NCI-H1694 (cell line): ENCODE data around the gene NSG2.

Experiments used
- DNase-seq: peaks from one replicate; lab custom pipeline; 2025; lab: John Stamatoyannopoulos, UW

Gene NSG2

DNA sequence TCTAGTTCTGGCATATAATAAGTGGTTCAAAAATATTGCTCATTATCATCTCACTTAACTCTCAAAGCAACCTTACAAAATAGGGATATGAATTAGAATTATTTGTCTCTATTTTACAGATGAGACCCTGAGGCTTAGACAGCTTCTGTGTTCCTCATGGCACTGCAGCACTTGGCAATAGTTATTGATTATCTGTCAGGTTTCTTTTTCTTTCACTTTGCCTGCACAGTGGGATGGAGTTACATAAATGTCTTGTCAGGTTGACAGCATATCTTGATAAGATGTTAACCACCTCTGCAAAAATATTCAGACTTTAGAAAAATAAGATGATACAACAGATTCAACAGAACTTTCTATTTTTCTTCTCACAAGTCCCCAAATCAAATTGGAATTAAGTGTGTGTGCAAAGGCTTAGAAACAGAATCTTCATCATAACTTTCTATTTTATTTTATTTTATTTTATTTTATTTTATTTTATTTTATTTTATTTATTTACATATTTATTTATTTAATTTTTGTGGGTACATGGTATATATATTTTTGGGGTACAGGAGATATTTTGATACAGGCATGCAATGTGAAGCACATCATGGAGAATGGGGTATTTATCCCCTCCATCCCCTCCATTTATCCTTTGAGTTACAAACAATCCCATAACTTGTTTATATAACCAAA, 17.7 kb downstream of the NSG2 start:
- no peak for DNase-seq

DNA sequence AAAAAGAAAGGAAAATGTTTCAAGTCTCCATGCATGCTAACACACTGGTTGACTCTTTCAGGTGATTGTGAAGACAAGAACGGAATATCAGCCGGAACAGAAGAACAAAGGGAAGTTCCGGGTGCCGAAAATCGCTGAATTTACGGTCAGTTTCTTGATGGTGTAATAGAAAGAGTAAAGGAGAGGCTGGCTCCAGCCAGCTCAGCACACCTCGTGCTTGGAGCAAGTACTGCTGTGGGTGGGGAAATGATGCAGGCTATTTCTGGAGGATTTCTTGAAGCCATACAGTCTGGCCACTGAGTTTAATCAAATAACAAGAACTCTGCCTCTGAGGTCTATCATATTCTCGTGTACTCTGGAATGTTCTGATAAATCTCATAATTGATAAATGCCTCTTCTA, 18.7 kb downstream of the NSG2 start:
- DNase-seq, result no peak

DNA sequence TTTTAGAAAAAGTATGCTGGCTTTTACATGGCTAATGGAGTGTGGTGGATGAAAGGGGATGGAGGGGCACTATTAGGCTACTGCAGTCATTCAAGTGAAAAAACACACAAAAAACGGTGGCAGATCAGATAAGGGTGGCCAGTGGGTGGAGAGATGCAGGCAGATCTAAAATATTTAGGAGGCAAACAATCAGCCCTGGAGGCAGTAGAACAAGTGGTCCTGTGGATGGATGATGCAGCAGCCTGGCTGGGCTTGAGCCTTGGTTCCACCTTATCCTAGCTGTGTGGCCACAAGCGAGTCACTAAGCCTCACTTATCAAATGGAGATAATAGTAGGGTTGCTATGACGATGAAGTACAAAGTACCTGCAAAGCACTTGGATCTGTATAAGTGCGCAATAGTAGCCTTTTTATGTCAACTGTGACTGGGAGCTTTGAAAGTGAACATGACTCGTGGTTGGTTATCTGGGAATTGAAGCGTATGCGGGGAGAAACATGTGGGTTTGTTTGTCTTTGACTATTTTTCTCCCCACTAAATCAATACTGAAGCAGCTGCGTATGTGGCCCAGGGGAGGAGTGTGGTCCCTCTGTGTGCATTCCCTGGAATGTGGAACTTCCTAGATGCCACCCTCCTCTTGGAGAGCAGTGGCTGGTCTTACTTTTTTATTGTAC, 20.2 kb downstream of the NSG2 start:
- no peak for DNase-seq

DNA sequence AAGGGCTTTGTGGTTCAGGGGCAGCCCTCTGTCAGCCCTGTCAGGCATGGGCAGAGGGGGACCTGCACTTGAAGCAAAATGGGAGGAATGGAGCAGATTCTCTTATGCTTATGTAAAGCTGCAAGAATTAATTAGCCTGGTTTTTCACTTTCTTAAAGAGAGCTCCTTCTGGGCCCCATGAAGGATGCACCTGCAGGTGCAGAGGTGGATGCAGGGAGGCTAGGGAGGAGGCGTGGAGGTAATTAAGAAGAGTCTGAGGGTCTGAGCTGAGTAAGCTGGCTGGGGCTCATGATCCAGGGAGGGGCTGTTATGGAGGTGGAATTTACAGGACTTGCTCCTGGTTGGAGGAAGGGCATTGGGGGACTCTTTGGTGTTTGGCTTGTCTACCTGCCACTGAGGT, 22.0 kb downstream of the NSG2 start:
- no peak for DNase-seq

DNA sequence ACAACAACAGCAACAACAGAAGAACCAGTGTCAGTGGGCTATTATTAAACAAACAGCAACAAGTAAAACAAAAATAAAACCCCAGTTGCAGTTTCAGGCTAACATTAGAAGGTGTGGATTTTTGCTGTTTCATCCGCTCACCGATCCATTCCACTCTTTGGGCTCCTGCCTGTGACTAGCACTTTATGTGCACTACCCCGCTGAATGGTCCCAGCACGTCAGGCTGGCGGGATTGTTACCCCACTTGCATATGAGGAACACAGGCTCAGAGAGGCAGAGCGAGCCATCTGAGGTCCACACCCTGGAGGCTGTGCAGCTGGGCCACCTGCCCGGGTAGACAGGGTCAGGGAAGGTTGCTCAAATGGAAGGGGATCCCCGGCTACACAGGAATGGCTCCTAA, 26.0 kb downstream of the NSG2 start:
- DNase-seq, result no peak

DNA sequence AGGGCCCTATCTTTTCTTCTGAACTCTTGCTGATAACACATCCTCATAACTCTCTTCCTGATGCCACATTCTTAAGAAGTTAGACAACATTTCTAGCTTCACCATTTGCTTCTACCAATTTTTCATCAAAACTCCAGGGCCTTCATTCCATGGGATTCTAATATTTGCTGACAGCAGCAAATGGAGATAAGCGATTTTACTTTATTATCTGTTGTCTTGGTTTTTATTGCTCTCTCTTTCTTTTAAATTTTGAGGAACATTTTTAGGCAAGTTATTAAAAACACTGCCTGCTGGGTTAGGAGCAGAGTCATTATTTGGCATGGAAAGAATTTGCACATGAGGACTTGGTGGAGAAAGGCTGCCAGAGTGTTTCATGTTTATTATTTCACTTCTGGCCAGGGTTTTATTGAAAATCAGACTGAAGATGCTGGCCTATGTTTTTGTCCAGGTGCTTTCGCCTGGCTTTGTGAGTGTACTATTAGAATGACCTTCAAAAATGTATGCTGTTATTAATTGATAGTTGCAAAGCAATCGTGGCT, 27.7 kb downstream of the NSG2 start:
- DNase-seq, result no peak

DNA sequence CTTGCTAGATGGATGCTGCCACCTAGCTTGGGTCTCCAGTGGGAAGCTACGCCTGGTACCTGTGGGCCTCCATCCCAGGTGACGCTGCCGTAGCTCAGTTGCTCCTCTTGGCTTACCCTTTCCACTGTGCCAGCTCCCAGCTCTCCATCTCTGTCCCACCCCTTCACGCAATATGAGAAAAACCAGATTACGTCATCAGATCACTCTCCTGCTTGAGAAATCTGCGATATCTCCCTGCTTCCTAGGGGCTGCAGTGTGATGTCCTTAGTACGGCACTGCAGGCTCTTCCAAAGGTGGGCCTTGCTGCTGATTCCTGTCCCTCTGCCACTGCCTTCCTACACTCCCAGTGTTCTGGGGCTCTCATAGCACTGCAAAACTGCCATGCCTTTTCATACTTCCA, 28.9 kb downstream of the NSG2 start:
- DNase-seq, result no peak

DNA sequence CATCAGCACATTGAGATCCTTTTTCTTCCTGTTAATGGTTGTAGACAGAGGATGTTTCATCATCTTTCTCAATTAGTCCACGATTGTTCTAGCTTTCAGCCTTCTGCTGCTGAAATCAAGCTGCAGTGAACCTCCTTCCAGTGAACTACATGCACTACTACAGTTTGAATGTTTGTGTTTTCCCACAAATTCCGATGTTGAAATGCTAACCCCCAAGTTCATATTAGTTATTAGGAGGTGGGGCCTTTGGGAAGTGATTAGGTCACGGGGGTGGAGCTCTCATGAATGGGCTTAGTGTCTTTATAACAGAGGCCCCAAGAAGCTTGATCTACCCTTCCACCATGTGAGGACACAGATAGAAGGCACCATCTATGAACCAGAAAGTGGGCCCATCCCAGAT, 32.9 kb downstream of the NSG2 start:
- DNase-seq, result no peak

DNA sequence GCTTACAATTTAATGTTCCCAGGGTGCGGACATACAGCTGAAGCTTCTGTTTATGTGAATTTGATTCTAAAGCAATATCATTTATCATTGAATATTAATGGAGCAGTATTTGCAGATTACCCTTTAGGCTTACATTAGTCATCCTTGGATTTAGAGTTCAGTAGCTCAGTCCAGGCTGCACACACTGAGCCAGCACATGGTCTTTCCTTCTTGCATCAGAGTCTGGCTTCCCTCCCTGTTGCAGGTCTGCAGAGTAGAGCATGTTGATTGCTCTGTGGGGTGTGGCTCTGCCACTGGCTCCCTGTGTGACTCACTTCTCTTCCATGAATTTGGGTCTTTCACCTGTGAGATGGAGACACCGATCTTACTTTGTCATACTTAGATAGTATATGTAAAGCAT, 36.8 kb downstream of the NSG2 start:
- DNase-seq, result no peak

DNA sequence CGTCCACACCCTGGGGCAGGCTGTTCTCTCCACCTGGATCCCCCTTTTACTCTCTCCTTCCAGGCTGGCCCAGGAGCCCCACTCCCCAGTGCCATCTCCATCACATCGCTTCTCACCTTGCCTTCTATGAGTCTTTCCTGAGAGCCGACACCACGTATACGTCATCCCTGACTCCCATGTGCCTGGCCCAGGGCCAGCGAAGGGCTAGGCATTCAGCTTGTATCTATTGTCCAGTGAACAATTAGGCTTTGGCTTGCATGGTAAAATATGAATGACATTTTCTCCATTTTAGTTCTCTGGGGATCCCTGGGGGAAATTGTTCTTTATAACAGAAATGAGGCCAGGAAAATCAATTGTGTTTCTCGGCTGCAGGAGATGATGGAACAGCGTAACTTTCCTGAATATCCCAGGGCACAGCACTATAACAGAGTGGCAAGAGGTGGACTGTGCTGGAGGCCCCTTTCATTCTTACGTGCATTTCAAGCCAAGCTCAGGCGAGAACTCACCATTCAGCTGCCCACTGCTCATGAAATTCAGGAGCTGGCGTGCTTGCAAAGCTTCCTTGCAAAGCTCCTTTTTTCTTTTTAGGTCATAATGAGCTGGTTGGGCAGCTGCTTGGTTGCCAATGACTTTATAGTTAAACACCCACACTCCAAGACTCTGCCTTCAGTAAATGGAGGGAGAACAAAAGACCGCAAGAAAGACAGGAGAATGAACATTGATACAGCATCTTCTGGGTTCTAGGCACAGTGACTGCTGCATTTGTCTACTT, 37.7 kb downstream of the NSG2 start:
- no peak for DNase-seq

DNA sequence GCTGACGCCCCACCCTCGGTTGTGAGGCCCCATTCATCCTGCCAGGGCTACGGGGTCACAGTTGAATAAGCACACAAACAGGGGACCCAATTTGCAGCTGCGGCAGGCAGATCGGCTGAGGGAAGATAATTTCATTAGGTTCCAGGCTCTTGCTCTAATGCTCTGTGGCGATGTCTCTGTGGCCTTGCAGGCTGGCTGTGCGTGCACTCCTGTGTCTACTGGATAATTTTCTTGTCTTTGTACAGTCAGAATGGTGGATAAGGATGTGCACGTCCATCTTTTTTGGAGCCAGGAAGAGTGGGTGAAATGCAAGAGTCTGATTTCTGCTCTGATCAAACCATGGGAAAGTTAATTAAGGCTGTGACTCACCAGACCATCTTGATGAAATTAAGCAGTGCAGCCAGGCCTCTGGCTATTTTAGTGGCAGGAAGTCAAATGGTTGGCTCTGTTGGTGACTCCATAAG, 39.2 kb downstream of the NSG2 start:
- DNase-seq, result no peak

DNA sequence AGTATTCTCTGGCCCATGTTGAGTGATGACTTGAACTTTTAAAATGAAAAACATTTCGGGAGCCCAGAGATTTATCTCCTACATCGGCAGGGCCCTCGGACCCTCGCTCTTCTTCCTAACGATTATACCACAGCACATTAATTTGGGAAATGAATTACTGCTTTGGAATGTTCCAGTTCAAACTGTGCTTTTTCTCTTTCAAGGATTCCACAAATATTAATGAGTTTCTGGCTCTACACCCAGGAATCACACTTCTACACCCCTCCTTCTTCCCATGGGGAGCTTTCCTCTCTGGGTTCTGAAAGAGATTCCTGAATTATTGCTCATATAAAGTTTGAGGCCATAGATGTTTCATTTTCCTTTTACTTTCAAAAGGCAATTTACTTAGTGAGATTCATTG, 41.2 kb downstream of the NSG2 start:
- no peak for DNase-seq

DNA sequence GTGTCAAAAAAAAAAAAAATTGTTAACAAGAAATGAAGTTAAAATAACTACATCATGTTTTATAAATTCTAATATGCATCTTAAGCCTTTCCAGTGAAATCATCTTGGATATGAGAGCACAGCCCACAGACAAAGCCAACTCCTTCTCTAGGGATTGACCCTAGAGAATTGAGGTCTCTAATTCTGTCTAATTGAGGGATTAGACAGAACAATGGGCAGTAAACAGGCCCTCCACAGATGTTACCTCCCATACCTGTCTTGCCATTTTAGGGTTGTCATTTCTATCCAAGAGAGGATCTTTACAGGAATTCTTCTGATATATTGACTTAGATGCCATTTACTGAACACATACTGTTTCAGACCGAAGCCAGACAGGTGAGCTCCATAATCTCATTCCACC, 42.3 kb downstream of the NSG2 start:
- no peak for DNase-seq

DNA sequence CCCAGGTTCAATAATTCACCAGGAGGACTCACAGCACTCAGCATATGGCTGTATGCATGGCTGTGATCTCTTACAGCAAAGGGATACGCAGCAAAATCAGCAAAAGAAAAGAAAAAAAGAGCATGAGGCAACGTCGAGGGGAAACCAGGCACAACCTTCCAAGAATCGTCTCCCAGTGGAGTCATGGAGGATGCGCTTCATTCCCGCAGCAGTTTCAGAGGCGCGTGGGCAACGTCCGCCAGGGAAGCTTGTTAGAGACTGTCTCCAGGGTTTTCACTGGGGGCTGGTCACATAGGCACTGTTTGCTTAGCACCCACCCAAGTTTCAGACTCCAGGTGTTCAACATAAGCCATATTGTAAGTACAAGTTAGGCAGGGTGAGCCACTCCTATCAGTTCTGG, 44.6 kb downstream of the NSG2 start:
- no peak for DNase-seq

DNA sequence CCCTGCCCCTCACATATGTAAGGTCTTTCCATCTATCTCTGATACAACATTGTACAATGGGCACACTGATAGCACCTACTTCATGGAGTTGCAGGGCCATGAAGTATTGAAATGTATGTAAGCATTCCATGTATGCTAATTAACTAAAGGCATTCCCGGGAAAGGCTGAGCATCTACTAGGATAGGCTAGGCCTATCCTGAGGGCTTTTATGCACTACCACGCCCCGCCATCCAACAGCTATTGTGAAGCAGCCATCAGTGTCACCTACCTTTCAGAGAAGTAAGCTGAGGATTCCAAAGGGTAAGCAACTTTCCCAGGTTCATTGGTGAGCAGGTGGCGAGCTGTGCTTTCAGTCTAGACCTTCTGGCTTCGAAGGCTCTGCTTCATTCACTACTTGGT, 47.6 kb downstream of the NSG2 start:
- no peak for DNase-seq

DNA sequence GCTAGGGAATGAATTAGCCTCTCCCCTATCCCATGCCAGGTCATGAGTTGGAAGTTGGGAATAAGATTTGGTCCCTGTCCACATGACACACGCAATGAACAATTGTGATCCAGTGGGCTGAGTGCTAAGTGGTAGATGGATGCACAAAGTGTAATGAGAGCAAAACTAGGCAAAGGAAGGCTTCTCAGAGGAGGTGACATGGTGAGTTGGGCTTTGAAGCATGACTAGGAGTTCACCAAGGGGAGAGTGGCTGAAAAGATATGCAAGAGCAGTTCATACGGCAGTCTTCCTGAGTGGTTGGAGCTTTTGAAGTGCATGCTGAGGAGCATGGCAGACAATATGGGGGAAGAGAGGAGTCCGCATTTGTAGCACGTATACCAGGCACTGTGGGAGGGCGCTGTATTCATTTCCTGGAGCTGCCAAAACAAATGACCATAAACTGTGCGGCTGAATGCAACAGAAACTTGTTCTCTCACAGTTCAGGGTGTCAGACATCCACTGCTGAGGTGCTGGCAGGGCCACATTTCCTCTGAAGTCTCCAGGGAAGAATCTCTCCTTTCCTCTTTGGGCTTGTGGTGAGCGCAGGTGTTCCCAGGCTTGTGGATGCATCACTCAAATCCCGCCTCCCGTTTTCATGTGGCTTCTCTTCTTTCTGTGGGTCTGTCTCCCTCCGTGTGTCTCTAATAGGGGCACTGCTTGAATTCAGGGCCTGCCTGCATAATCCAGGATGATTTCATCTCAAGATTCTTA, 49.5 kb downstream of the NSG2 start:
- no peak for DNase-seq

DNA sequence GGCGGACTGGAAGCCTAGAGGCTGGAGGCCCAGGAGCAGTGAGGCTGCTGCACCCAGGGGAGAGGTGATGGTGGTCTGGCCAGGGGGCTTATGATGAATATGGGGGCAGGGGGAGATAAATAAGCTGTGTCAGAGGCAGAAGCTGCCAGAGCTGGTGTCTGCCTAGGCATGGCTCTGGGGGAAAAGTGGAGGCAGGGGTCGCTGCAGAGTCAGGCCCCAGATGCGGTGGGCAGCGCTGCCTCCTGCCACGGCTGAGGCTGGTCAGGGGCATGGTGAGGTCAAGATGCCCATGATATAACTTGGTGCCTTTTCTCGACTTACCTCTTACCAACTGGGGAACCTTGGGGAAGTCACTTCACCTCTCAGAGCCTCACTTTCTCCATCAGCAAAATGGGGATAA, 51.1 kb downstream of the NSG2 start:
- no peak for DNase-seq

DNA sequence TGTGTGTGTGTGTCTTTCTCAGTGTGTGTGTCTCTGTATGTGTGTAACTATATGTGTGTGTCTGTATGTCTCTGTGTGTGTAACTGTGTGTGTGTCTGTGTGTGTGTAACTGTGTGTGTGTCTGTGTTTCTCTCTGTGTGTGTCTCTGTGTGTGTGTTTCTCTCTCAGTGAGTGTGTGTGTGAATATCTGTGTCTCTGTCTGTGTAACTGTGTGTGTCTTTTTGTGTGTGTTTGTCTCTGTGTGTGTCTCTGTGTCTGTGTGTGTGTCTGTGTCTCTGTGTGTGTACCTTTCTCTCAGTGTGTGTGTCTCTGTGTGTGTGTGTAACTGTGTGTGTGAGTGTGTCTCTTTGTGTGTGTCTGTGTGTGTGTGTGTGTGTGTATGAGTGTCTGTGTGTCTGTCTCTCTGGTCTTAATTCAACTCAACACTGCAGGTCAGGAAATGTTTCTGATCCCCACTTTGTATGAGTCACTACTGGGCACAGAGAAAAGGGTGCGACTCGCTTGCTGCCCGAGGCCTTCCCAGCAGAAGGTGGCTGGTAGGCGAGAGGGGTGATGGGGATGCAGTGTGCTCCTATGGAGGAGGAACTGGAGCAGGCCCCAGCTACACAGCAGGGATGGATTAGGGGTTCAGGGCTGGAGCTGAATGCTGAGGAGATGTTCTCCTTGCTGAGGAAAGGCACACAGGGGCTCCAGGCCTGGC, 52.1 kb downstream of the NSG2 start:
- DNase-seq, result no peak

DNA sequence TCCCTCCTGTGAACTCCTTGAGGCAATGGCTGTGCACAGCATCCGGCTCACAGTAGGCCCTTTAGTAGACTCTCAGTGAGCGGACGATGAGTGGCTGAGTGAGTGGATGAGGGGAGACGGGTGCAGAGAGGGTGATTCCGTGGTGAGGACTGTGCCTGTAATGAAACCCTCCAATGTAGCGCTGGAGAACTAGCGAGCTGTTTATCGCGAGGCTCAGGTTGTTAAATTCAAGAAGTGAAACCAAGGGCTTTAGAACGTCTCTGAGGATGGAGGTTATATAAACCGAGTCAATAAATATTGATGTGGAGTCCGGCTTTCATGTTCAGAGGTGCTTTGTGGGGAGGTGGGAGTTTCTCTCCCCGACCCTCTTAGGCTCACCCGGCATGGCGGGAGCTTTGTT, 53.2 kb downstream of the NSG2 start:
- no peak for DNase-seq

DNA sequence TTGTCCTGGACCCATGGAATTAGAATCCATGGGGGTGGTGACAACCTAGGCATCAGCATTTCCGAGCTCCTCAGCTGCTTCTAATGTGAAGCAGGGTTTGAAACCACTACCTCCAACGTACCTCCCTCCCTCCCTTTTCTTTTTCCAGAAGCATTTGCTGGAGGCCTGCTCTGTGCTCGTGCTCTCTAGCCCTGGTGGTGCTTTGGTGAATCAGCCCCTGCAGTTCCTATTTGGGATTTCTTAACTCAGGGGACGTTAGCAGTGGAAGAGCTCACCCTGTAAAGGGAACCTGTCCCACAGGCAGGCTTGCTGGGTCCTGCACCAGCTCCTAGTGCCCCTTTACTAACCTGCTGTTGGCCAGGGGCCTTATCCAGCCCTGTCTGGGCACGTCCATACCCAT, 55.0 kb downstream of the NSG2 start:
- no peak for DNase-seq

DNA sequence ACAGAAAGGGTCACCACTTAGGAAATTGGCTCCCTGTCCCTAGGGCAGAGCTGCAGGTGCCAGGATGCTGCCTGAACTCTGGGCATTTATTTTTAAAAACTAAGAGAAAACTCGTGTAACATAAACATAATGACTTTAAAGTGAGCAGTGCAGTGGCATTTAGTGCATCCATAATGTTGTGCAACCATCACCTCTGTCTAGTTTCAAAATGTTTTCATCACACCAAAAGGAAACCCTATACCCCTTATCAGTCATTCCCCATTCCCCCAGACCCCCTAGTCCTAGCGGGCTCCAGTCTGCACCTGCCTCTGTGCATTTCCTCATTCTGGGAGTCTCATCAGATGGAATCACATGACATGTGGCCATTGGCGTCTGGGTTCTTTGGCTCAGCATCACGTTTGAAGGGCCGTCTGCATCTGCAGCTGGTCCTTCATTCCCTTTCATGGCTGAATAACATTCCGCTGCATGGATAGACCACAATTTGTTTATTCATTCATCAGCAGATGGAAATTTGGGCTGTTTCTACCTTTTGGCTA, 55.8 kb downstream of the NSG2 start:
- no peak for DNase-seq
